Tongue (tissue), 1 donor: Measurements from ENCODE around the gene AP3B2. TPM values are rescaled to one million over a fixed set of nuclear protein-coding genes. Genes with fewer than 3 reads are reported as not detected.

ENCODE experiments used
- total RNA-seq: library from RNA; depleted of rRNA; stranded (reverse); fragments of >200 nt; gene quantifications from one replicate; pipeline ENCODE4 v1.2.3, GENCODE V29; 2014

AP3B2 gene
- total RNA-seq, 1 donor from 2014 or later, result 1.3 TPM

Other genes with a start within 250 kb of the AP3B2 start
- gene RPS17, start 169.4 kb downstream of the AP3B2 start, total RNA-seq, result 1,308 TPM
- 1.1 TPM for gene CPEB1, start 62.5 kb downstream of the AP3B2 start, total RNA-seq
- gene FSD2, start 96.2 kb upstream of the AP3B2 start, total RNA-seq, result 58.6 TPM
- 14.8 TPM for gene WHAMM, start 99.8 kb upstream of the AP3B2 start, total RNA-seq
- gene HOMER2, start 242.8 kb upstream of the AP3B2 start, total RNA-seq, result 38.4 TPM